C4-2B (cell line): ENCODE data around the gene SMPX.

Source experiments
- H3K27ac ChIP-seq: fragments of 450-650 bp; 2 replicates; pipeline ENCODE4 v1.5.1; 2017
- CTCF ChIP-seq: fragments of 450-650 bp; conservative IDR thresholded peaks from 2 replicates; pipeline ENCODE4 v1.5.1; 2017; ENCODE audit warnings: mild to moderate bottlenecking
- ZFX ChIP-seq: fragments of 450-650 bp; IDR thresholded peaks from 2 replicates; pipeline ENCODE4 v1.6.1; 2017

SMPX gene

DNA sequence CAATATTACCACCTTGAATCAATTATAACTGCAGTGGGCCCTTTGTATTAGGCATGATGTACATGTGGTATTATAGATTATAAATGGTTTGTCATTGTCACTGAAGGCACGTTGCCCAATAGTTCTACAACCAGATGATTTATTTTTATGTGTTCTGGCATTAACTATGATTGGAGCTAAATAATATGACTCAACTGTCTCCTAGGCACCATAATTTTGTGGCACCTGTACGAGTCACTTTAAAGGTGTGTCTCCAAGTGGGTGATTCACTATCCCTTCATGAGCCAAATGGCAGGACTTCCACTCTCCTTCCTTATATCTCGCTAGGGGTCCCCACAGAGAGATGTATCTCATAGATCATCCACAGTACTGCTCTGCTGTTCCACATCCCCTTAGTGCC lies 6.1 kb upstream of the SMPX start:
- no peak overlapping the region for H3K27ac ChIP-seq
- TF ChIP-seq ZFX = no peak
- TF ChIP-seq CTCF = no peak

DNA sequence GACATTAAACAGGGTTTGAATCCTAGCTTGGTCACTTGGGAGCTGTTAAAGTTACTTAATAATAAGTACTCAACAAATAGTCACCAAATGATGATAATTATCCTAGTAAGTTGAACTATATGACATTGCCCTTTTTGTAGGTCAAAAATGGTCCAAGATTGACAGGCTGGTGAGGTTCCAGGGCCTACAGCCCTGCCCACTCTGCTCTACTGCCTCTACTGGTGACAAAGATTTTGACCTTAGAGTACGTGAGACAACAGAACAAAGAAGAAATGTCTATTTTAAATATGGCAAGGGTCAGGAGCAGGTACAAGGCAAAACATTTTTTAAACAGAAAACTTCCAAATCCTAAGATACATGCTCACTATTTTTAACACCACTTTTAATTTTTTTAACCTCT lies 572 bp upstream of the SMPX start:
- no peak overlapping the region for H3K27ac ChIP-seq
- no peak; the same call in 1 of the 2 replicates for TF ChIP-seq CTCF
- no peak for TF ChIP-seq ZFX

GRCh38 chrX:21756785-21757529 lies 959 bp downstream of the SMPX start:
- no peak overlapping the region for H3K27ac ChIP-seq
- TF ChIP-seq ZFX (no peak), CTCF (no peak)

GRCh38 chrX:21749924-21750323 lies 8.0 kb downstream of the SMPX start:
- no peak overlapping the region for H3K27ac ChIP-seq
- TF ChIP-seq CTCF = no peak
- TF ChIP-seq ZFX = no peak

DNA sequence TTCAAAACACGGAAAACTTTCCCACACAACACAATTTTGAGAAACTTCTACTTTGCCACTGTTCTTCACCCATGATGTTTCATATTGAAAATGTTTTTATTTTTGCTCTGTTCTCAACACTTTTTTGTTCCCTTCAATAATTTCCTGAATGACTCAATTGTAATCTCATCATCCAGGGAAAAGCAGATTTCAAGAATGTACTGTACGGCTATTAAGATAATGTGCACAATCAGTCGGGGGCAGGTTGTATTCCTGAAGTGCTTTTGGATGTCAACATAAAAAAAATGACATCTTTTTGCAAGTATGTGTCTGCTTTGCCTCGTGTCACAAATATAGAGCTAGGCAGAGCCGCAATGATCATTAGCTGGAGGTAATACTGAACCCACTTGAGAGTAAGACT lies 9.7 kb downstream of the SMPX start:
- no peak for TF ChIP-seq CTCF
- TF ChIP-seq ZFX = no peak
- no peak overlapping the region for H3K27ac ChIP-seq

DNA sequence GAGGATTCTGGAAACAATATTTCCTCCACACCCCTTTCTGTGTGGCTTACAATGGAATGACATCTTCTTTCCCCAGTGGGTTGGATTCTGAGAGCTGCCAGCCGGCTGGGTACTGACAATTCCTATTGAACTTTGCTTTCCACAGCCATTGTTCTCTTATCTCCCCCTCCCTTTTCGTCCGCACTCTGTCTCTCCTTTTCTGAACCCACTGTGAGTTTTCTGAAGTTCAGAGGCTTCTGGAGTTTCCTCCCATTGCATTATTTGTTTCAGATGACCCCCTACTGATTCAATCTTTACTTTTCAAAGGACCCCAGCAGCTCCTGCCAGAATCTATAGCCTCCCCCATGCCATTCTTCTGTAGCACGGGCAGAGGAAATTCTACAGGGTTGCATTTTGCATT lies 10.4 kb downstream of the SMPX start:
- no peak for TF ChIP-seq CTCF
- TF ChIP-seq ZFX = no peak
- H3K27ac ChIP-seq = no peak overlapping the region

GRCh38 chrX:21745756-21746155 lies 12.2 kb downstream of the SMPX start:
- peak; percentile 69 for TF ChIP-seq CTCF
- TF ChIP-seq ZFX = no peak
- no peak overlapping the region for H3K27ac ChIP-seq
